Psoas muscle (tissue), 8 donors: ENCODE data around the gene DGCR8. TPM values are rescaled to one million over a fixed set of nuclear protein-coding genes. Genes with fewer than 3 reads are reported as not detected.

Experiments
- ATAC-seq, 4 donors: fragments of 200-7000 bp; cut with Tn5 transposase; one replicate each; pipeline ENCODE4 v1.9.1; 2020; ENCODE audit warnings: moderate library complexity in 3 of 4, mild to moderate bottlenecking in 2 of 4
- DNase-seq, 2 donors: peaks; one replicate each; pipeline ENCODE4 v3.0.0-alpha.2; 2020
- H3K27ac ChIP-seq: fragments of 200-600 bp; one replicate; pipeline ENCODE4 v1.8.0; 2022
- H3K27me3 ChIP-seq, 3 donors: fragments of 200-600 bp in 1 of 3; one replicate each; pipeline versions ENCODE4 v1.6.1 to v1.8.0; 2013 to 2022; ENCODE audit warnings: low read length in 2 of 3, mild to moderate bottlenecking in 2 of 3, moderate library complexity in 1 of 3; ENCODE audit not compliant: insufficient read depth in 3 of 3
- H3K36me3 ChIP-seq, 2 donors: fragments of 200-600 bp in 1 of 2; one replicate each; pipeline versions ENCODE4 v1.6.1 to v1.8.0; 2013 to 2022; ENCODE audit warnings: low read depth in 1 of 2, mild to moderate bottlenecking in 1 of 2, moderate library complexity in 1 of 2; ENCODE audit not compliant: insufficient read depth in 1 of 2
- H3K4me1 ChIP-seq: fragments of 200-600 bp; one replicate; pipeline ENCODE4 v1.8.0; 2022
- H3K4me3 ChIP-seq: fragments of 200-600 bp; one replicate; pipeline ENCODE4 v1.8.0; 2022; ENCODE audit warnings: mild to moderate bottlenecking
- H3K9me3 ChIP-seq: fragments of 200-600 bp; one replicate; pipeline ENCODE4 v1.8.0; 2022
- CTCF ChIP-seq: fragments of 200-600 bp; IDR thresholded peaks from one replicate; pipeline ENCODE4 v1.8.0; 2022; ENCODE audit warnings: antibody characterized with exemption
- WGBS, 3 donors: extraction: QIAGEN DNeasy Blood & Tissue Kit; methylation state at CpG; one replicate each; pipeline versions ENCODE4 v1.1.6 to v1.1.7; 2013; 5-methylcytosine and 5-hydroxymethylcytosine counted together
- intact Hi-C, 2 donors: fragments of 100-400 bp; cut with DNase I; formaldehyde crosslinking; loops; one replicate each; pipeline versions ENCODE4 v1.11.0 to v1.14.2; 2022
- polyA plus RNA-seq, 3 donors: library from polyadenylated mRNA; stranded (reverse); fragments of 200-250 nt; gene quantifications; one replicate each; pipeline ENCODE4 v1.2.3, GENCODE V29; 2013
- total RNA-seq, 4 donors: library from RNA; stranded (reverse); fragmentation: NEBNext Ultra II Directional in 2 of 4; extraction: Animal tissue kit (Norgen Biotek cat#: 25700) in 2 of 4; gene quantifications; one replicate each; pipeline versions ENCODE4 v1.2.1 to v1.2.4, GENCODE V29; 2021 to 2023
- donor health status: healthy with polysubstance abuse.
- donor health status: DM: no; HTN: no; CAD: no; lungs with moderate emphysema.
- donor health status: Bipolar disorder and iron deficiency.
- donor health status: healthy.
- donor health status: DM: yes; HTN: yes; CAD: no.
- donor health status: DM: no; HTN: no; CAD: no.
- donor health status: DM: no; HTN: no; CAD: no.
- donor health status: DM: yes; HTN: yes; CAD: no.

Gene DGCR8
- total and polyA plus RNA-seq, 7 donors, result 10.5 to 21.5 (median 15.3) TPM

DNA sequence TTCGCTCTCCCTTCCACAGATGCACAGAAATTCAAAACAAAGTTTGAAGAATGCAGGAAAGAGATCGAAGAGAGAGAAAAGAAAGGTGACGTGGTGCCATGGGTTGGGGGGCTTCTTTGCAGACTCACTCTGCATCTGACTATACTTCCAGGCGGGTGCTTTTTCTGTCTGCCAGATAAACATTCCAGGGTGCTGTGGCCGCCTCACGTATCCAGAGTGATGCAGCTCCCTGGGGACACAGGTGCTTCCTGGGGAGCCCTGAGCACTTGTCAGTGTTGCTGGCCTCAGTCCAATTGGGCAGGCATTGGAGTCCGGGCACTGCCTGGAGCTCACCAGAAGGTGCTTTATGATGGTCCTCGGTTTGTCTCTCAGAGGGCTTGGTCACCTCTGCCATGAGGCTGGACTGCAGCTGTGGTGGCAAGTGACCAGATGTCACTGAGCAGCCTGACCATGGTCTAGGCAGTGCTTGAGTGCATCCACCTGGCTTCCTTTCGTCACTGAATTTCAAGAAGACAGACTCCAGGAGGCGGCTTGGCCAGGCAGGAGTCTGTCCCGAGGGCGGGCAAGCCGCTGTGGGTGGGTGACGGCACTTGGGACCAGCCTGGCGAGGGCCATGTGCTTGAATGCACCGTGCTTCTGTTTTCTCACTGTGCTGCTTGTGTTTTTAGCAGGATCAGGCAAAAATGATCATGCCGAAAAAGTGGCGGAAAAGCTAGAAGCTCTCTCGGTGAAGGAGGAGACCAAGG, 46.4 kb downstream of the DGCR8 start:
- H3K4me3 ChIP-seq, result no peak overlapping the region
- DNase-seq (no peak), ATAC-seq (no peak)
- WGBS, 3 donors, result 70 to 73% (median 72%) methylated on average over 19 of the region's 19 CpGs
- TF ChIP-seq CTCF, result no peak
- no peaks in the 10 kb centered on the region for H3K9me3 ChIP-seq
- no peaks in the 10 kb centered on the region for H3K27me3 ChIP-seq
- intact Hi-C loops, result loop anchor here in 1 of 2 donors (5.0 kb wide), 1 partner anchor 154 kb away; no protein-coding TSS in a partner anchor
- no peaks in the 10 kb centered on the region for H3K4me1 ChIP-seq
- H3K36me3 ChIP-seq, result peaks cover 0 to 56% of the 10 kb centered on the region in 2 donors
- H3K27ac ChIP-seq, result no peak overlapping the region

DNA sequence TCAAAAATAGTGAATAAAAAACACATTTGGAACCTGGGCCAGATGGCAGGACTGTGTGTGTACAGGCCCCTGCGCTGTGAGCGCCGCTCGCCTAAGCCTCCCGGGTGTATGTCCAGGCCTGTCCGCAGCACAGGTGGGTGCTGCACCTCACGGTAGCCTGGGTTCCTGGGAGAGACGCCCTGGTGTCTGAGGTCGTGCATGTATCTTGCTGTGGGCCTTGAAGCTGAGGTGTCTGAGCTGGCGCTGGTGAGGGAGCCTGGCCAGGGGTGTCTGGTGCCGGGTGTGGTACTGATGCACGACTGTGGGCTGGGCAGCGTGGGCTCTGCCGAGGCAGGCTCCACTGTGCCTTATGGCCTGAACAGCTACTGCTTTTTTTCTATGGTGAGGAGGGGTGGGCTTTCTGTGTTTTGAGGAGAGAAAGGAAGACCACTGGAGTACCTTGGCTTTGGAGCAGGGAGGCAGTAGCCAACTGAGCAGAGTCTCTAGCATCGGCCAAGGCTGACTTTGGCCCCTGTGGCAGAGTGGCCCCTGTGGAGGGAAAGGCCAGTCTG, 47.4 kb downstream of the DGCR8 start:
- H3K36me3 ChIP-seq, result peaks cover 0 to 47% of the 10 kb centered on the region in 2 donors
- TF ChIP-seq CTCF, result no peak
- no peaks in the 10 kb centered on the region for H3K27me3 ChIP-seq
- peaks cover under 1% of the 10 kb centered on the region for H3K4me1 ChIP-seq
- H3K4me3 ChIP-seq, result no peak overlapping the region
- H3K27ac ChIP-seq, result no peak overlapping the region
- intact Hi-C loops, result loop anchor here in 1 of 2 donors (5.0 kb wide), 1 partner anchor 155 kb away; no protein-coding TSS in a partner anchor
- 80 to 83% (median 80%) methylated on average over 15 of the region's 15 CpGs for WGBS, 3 donors
- ATAC-seq (no peak), DNase-seq (no peak)
- H3K9me3 ChIP-seq, result no peaks in the 10 kb centered on the region

DNA sequence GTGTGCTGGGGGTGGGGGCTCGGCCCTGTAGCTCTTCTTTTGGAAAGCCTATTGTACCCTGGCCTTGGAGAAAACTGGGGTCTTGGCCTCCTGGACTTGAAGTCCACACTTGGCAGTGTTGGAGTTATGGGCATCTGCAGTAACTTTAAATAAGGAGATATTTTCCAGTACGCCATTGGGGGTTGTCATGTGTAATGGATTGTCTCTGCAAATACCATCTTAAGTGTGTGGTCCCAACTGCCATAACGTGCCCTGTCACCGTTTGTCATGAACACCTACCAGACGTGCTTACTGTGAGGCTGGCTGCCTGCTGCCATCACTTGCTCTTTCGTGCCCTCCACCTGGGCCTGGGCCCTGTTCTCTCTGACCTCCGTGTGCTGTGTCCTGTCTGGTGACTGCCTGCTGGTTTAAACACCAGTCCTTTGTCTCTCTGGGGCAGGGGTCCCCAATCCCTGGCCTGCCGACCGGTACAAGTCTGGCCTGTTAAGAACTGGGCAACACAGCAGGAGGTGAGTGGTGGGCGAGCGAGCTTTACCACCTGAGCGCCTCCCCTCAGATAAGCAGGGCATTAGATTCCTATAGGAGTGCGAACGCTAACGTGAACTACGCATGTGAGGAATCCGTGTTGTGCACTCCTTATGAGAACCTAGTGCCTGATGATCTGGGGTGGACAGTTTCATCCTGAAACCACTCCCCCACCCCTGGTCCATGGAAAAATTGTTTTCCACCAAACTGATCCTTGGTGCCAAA, 48.0 kb downstream of the DGCR8 start:
- H3K27ac ChIP-seq, result no peak overlapping the region

GRCh38 chr22:20128619-20128901, 48.5 kb downstream of the DGCR8 start:
- Histone ChIP-seq H3K27me3 (no peaks in the 10 kb centered on the region), H3K36me3 (peaks cover 0 to 44% of the 10 kb centered on the region in 2 donors), H3K9me3 (no peaks in the 10 kb centered on the region), H3K4me3 (no peak overlapping the region), H3K27ac (no peak overlapping the region), H3K4me1 (peaks cover 10% of the 10 kb centered on the region)
- ATAC-seq, result no peak
- TF ChIP-seq CTCF, result no peak
- intact Hi-C loops, result loop anchor here in 1 of 2 donors (5.0 kb wide), 1 partner anchor 156 kb away; no protein-coding TSS in a partner anchor
- WGBS, 3 donors, result 50 to 53% (median 52%) methylated on average over 2 of the region's 2 CpGs
- no peak for DNase-seq

More for the DNA sequence above, 48.0 kb downstream of the DGCR8 start:
- ATAC-seq, result no peak
- TF ChIP-seq CTCF, result no peak
- DNase-seq, result no peak
- intact Hi-C loops, result loop anchor here in 1 of 2 donors (5.0 kb wide), 1 partner anchor 156 kb away; no protein-coding TSS in a partner anchor
- Histone ChIP-seq H3K4me1 (peaks cover 6% of the 10 kb centered on the region), H3K36me3 (peaks cover 0 to 46% of the 10 kb centered on the region in 2 donors), H3K27me3 (no peaks in the 10 kb centered on the region), H3K4me3 (no peak overlapping the region), H3K9me3 (no peaks in the 10 kb centered on the region)
- WGBS, 3 donors, result 70 to 84% (median 73%) methylated on average over 17 of the region's 17 CpGs
